GM12878 (cell line): Measurements from ENCODE around the gene XAGE1A.

Experiments used
- CEBPB ChIP-seq, 2 experiments: fragments of 150-350 bp in 1 of 2; IDR thresholded peaks; 2 replicates each; pipeline ENCODE4 v1.6.1; 2012 to 2014; ENCODE audit warnings: low read depth in 2 of 2, low read length in 2 of 2, borderline replicate concordance in 1 of 2, inconsistent platforms in 1 of 2
- JUND ChIP-seq: IDR thresholded peaks from 2 replicates; pipeline ENCODE4 v1.6.1; 2012; ENCODE audit warnings: low read depth, mild to moderate bottlenecking, low read length, improper control_type of control experiment, moderate library complexity
- MEF2A ChIP-seq: IDR thresholded peaks from 2 replicates; pipeline ENCODE4 v1.6.1; 2011; ENCODE audit warnings: low read depth, mild to moderate bottlenecking, low read length, moderate library complexity; ENCODE audit not compliant: insufficient read depth
- MYC ChIP-seq: IDR thresholded peaks from 2 replicates; pipeline ENCODE4 v1.6.1; 2011; ENCODE audit warnings: mild to moderate bottlenecking, low read length, moderate library complexity, inconsistent platforms; ENCODE audit not compliant: insufficient read depth, insufficient replicate concordance, insufficient read length, severe bottlenecking
- NBN ChIP-seq: fragments of 450-650 bp; IDR thresholded peaks from 2 replicates; pipeline ENCODE4 v1.6.1; 2016
- RELA ChIP-seq: fragments of 450-650 bp; IDR thresholded peaks from 2 replicates; pipeline ENCODE4 v1.8.0; 2014; ENCODE audit warnings: borderline replicate concordance; ENCODE audit not compliant: partially characterized antibody
- TF ChIP-seq, protein P1 (sequence below), 3 experiments: IDR thresholded peaks in 2 of 3; conservative IDR thresholded peaks in 1 of 3; 2 replicates each; pipeline ENCODE4 v1.5.1; 2011; ENCODE audit warnings: low read depth in 3 of 3, low read length in 3 of 3, mild to moderate bottlenecking in 3 of 3, control low read depth in 2 of 3, moderate library complexity in 2 of 3, inconsistent platforms in 1 of 3, mixed read lengths in 1 of 3; ENCODE audit not compliant: control insufficient read depth in 2 of 3, insufficient read depth in 1 of 3; ENCODE audit errors: extremely low read depth in 1 of 3

DNA sequence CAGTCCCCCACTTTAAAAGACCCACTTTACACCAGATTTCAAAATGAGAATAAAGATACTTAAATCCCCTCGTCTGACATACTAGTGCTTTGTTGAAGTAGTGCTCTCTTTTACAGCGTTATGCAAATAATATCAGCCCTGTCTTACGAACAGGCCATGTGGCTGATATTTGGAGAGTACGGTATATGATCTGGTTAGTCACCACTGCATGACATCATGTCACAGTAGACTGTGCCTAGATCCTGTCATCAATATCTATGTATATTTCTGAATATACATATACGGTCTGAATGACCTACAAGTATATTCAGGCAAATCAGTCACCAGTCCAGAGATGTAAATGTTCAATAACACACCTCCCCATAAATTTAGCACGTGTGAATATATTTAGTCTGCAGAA, 46.7 kb downstream of the XAGE1A start:
- TF ChIP-seq MEF2A (no peak), CEBPB (IDR thresholded peaks at IDR 0.05; ENCODE audit: borderline replicate concordance in 1 of 2, low read depth in 2 of 2, low read length in 2 of 2) (no peak), RELA (no peak), MYC (no peak), NBN (no peak), JUND (no peak)
- TF ChIP-seq, protein P1, sequence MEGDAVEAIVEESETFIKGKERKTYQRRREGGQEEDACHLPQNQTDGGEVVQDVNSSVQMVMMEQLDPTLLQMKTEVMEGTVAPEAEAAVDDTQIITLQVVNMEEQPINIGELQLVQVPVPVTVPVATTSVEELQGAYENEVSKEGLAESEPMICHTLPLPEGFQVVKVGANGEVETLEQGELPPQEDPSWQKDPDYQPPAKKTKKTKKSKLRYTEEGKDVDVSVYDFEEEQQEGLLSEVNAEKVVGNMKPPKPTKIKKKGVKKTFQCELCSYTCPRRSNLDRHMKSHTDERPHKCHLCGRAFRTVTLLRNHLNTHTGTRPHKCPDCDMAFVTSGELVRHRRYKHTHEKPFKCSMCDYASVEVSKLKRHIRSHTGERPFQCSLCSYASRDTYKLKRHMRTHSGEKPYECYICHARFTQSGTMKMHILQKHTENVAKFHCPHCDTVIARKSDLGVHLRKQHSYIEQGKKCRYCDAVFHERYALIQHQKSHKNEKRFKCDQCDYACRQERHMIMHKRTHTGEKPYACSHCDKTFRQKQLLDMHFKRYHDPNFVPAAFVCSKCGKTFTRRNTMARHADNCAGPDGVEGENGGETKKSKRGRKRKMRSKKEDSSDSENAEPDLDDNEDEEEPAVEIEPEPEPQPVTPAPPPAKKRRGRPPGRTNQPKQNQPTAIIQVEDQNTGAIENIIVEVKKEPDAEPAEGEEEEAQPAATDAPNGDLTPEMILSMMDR (IDR thresholded peaks at IDR 0.05 in 2 of 3, conservative IDR thresholded peaks at IDR 0.05 in 1 of 3; ENCODE audit: control insufficient read depth in 2 of 3, extremely low read depth in 1 of 3, insufficient read depth in 1 of 3, low read depth in 3 of 3, low read length in 3 of 3) = no peak
